Activated CD8-positive, alpha-beta memory T cell treated with anti-CD3 and anti-CD28 coated beads, Interleukin-2, amount 50 U/mL, for 4 hours (primary cell): ENCODE measurements around the gene MRPL18.

Source experiments
- DNase-seq: peaks from one replicate; pipeline ENCODE4 v3.0.0-alpha.2; 2020

MRPL18 gene

DNA sequence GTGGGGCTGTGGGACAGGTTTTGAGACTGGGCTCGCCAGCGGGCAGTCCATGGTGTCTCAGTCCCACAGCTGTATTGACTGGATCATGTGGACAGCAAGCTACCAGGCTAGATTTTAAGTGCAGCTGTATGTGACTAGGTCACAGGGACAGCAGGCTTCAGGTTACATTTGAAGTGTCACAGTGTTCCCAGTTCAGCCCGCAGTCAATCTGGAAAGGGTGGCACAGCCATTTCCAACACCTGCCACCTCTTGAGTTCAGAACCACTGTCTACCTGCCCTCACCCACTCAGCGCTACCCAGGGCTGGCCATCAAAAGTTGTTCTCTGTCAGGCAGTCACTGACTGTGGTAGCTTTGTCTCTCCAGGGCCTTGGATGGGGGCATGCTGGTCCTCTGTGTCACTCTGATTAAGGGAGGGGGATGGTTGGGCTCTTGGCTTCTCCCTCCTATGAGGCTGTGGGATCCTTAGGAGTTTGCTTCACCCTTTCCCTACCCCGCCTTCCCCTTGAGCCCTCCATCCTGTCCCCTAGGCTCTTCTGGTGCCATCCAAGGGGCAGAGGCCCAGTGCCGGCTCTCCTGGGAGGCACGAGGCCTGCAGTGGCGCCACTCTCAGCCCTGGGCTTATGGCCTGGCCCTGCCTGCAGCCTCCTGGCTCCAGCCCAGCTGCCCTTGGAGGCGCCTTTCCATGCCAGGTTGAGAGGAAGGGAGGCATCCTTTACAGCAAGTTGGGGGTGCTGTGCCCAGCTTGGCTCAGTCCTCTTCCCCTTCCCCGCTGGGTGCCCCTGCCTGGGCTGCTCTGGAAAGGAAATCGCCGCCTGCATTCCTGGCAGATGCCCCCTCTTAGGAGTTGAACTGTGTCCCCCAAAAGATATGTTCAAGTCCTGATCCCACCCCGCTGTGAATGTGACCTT, 54.7 kb downstream of the MRPL18 start:
- DNase-seq: no peak
